ENCODE measurements around the gene TM9SF4.
"Not testable (repeated sequence)": the region's sequence is repeated elsewhere in the genome, so short reads cannot be mapped to it uniquely, and the experiment has no call there.

The TM9SF4 gene

DNA sequence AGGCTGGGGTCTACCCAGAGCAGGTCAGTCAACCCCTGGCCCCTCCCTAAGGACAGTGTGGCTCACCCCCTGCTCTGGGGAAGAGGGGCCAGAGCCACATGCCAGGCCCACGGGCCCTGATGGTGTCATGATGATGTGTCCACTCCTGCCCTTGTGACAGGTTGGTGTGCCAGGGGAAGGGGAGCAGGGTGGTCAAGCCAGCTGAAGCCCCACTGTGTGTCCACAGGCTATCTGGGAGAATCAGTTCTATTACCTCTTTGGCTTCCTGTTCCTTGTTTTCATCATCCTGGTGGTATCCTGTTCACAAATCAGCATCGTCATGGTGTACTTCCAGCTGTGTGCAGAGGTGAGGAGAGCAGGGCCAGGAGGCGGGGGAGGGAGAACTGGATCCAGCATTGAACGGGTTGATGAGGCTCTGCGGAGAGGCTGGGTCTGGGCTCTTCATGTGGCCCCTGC, 50.3 kb downstream of the TM9SF4 start:
- DNase-seq = no peak

DNA sequence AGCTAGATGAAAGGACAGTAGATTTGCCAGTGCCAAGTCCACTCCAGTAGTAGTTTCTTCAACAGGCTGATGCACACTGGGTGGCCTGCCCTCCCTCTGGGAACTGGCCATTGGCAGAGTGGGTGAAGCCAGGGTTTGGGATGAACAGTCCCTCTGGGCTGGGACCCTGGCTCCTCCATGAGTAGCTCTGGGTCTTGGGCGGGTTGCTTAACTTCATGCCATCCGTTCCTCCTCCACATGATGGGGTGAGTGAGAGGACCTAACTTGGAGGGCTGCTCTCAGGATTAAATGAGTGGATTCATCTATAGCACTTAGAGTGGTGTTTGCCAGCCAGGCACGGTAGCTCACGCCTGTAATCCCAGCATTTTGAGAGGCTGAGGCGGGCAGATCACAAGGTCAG, 50.8 kb downstream of the TM9SF4 start:
- DNase-seq = no peak

DNA sequence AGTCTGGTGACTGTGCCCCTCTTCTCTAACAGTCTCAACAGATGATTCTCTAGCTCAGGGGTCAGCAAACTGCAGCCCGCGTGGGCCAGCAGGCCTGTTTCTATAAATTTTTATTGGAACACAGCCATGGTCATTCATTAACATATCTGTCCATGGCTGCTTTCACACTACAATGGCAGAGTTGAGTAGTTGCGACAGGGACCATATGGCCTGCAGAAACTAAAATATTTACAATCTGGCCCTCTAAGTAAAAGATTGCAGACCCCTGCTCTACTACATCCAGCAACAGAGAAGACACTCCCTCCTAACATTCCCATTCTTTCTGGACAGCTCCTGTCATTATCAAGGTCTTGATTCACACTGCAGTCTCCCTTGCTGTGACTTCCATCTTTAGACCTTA, 52.8 kb downstream of the TM9SF4 start:
- DNase-seq = no peak

DNA sequence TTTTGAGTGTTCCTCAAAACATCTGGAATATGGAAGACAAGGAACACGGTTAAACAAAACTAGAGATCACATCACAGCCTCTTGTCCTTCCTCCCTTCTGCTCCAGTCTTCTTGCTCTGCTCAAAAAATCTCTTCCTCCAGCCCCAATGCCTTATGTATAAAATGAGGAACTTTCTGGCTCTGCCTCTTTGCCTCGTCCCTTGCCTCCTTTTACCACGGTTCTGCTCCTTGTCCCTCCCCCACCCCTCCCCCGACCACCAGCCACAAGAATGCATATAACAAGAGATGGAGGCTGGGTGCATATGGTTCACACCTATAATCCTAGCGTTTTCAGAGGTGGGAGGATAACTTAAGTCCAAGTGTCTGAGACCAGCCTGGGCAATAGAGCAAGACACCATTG, 54.4 kb downstream of the TM9SF4 start:
- DNase-seq = no peak

DNA sequence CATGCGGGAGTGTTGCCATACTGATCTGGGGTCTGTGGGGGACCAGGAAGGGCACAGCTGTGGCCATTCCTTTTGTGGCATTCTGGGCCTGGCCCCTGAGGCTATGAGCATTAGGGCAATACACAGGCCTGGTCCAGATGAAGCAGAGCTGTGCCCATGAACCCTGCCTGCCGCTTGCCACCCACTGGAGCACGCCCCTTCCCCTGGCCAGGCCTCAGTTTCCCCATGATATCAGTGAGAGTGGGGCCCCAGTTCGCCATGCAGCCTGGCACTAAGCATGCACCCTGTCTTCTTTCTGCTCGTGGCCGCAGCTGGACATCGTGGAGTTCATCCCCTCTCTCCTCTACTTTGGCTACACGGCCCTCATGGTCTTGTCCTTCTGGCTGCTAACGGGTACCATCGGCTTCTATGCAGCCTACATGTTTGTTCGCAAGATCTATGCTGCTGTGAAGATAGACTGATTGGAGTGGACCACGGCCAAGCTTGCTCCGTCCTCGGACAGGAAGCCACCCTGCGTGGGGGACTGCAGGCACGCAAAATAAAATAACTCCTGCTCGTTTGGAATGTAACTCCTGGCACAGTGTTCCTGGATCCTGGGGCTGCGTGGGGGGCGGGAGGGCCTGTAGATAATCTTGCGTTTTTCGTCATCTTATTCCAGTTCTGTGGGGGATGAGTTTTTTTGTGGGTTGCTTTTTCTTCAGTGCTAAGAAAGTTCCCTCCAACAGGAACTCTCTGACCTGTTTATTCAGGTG, 55.6 kb downstream of the TM9SF4 start:
- no peak for DNase-seq

DNA sequence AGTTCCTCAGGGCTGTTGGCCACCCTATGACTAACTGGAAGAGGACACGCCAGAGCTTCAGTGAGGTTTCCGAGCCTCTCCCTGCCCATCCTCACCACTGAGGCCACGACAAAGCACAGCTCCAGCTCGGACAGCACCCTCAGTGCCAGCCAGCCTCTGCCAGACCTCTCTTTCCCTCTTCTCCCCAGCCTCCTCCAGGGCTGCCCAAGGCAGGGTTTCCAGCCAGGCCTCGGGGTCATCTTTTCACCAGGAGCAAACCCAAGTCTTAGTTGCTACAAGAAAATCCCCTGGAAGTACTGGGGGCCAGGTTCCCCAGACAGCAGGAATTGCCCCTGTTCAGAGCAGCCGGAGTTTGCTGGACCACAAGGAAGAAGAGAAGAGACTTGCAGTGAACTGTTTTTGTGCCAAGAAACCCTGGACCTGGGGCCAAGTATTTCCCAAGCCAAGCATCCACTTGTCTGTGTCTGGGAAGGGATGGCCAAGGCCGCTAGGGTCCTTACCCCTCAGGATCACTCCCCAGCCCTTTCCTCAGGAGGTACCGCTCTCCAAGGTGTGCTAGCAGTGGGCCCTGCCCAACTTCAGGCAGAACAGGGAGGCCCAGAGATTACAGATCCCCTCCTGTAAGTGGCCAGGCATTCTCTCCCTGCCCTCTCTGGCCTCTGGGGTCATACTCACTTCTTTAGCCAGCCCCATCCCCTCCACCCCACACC, 56.5 kb downstream of the TM9SF4 start:
- no peak for DNase-seq

DNA sequence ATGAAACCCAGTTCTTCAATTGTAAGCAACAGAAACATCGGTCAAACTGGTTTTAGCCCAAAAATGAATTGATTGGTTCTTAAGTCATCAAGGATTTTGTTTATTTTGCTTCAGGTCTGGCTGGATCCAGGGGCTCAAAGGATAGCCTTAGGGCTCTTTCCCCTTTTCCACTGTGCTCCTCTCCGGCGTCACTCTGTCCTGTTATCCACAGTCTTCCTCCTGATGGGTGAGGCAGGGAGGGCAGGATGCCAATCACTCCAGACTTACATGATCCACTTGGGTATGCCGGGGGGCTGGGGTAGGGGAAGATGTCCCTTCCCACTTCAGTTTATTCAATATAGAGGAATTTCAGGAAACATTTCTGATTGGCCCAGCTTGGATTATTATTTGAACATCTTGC, 58.0 kb downstream of the TM9SF4 start:
- no peak for DNase-seq

DNA sequence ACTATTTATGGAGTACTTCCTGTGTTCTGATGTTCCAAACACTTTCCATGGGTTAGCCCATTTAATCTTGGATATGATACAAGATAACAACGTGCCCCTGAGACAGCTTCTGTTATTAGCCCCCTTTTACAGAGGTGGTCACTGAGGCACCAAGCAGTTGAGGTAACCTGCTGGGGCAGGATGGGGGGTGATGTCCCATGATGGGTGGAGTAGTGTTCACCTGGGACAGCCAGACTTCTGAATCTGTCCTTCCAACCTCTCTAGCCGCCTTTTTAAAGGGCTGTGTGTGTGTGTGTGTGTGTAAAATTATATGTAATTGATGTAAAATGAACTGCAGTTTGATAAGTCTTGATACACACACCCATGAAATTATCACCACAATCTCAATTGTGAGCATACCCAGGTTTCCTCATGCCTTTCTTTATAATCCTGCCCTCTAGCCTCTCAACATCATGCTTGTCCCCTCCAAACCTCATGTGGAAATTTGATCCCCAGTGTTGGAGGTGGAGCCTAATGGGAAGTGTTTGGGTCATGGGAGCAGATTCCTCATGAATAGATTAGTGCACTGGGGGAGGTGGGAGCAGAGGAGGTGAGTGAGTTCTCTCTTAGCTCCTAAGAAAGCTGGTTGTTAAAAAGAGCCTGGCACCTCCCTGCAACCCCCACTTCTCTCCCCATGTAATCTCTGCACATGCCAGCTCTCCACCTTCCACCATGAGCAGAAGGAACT, 58.8 kb downstream of the TM9SF4 start:
- DNase-seq = no peak

DNA sequence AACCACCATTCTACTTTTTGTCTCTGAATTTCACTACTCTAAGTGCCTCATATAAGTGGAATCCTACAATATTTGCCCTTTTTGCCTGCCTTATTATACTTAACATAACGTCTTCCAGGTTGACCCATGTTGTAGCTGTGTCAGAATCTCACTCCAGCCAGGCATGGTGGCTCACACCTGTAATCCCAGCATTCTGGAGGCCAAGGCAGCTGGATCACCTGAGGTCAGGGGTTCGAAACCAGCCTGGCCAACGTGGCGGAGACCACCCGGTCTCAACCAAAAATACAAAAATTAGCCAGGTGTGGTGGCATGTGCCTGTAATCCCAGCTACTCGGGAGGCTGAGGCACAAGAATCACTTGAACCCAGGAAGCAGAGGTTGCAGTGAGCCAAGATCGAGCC, 68.2 kb downstream of the TM9SF4 start:
- DNase-seq = not testable (repeated sequence)

DNA sequence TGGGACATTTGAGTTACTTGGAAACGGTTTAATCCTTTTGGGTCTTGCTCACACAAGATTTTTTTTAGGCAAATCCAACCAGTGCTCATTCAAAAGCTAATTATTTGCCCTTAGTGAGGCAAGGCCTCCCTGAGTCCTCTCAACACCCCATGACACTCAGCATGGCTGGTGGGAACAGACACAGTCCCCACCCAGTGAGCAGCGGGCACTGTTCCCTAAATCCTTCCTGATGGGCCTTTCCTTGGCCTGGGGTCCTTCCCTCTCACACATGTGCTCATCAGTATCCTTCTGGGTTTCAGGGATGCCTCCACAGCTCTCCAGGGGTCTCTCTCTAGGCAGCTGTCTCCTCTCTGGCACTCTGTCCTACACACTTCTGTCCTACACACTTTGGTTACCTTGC, 70.0 kb downstream of the TM9SF4 start:
- DNase-seq = no peak

DNA sequence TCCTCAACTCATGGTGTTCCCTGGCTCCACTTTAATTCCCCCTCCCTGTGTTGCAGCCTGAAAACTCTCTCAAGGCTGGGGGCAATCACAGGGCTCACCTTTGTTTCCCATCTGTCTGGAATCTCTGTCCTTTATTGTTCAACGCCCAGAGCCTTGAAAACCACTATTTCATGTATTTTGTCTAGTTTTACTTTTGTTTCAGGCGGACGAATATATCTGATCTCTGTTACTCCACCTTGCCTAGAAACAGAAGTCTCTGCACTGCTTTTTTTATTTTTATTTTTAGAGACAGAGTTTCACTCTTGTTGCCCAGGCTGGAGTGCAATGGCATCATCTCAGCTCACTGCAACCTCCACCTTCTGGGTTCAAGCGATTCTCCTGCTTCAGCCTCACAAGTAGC, 70.4 kb downstream of the TM9SF4 start:
- DNase-seq = no peak

DNA sequence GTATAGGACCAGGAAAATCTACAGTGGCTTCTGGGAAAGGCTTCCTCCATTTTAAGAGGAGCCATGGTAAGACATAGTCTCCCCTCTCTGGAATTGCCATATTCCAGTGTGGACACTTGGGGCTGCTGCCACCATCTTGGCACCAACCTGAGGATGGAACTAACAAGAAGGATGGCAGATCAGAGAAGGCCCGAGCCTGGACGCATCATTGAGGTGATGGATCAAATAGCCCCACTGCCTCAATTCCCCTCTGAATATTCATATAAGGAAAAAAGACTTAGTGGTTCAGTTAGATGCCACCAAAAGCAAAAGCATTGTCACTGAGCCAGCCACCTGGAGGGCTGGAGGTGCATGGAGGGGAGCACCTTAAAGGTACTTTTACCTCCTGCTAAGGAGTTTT, 72.1 kb downstream of the TM9SF4 start:
- no peak for DNase-seq

DNA sequence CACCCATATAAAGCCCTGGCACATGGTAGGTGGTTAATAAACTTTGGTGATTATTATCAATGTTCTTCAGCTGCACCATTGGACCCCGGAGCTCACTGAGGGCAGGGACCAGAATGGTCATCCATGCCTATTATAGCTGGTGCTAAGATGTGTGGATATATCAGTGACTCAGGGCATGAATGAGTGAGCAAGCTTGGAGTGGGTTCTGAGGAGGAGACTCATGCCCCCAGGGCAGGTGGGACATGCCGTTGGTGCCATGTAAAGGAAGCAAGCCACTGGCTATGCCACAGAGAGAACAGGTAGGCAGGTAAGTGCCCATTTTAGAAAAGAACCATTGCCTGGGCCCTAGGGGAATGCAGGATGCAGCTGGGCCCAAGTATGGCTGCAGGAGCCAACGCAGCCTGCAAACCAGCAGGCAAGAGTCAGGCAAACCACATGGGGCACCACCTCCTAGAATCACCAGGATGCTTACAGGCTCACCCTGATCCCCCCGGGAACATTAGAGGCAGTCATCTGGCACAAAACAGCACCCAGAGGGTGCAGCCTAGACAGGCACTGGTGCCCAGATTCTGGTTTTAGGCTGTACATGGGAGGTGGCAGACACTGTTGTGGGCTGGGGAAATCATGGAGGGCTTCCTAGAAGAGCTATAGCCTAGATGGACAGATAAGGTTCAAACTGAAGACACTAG, 74.6 kb downstream of the TM9SF4 start:
- DNase-seq = no peak

DNA sequence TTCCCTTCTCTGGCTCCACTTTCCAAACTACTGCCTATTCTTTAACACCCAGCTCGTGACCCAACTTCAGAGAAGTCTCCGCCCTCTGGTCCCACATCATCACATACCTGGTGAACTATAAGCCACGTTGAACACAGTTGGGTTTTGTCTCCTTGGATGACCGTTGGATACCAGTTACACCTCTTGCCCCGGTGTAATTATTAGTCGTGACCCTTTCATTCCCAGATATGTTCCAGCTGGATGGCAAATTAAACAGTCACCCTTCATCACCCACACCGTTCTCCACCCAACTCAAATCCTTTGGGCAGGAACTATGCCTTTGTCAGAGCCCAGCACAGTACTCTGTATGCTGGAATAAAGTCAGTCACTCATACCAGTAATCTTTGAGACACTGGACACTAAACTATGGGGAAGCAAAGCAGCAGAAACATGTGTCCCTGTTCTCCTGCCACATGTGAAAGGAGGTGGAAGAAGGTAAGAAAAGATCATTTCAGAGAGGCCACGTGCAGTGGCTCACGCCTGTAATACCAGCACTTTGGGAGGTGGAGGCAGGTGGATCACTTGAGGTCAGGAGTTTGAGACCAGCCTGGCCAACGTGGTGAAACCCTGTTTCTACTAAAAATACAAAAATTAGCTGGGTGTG, 75.6 kb downstream of the TM9SF4 start:
- no peak for DNase-seq

DNA sequence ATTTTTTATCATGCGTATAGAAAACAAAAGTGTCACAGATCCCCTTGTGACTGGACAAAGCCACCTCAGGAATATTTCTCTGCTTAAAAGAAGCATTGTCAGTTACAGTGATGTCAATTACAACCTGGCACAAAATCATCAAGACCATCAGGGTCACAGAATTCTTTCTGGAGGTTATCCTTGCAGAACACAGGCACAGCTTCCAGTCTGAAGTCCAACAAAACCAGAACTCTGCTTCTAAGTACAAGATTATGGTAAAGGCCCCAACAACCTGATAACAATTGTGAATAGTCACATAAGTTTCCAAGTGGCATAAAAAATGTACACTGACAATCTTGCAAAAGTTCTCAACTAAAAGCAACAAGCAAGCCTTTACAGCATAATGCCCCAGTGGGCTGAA, 77.0 kb downstream of the TM9SF4 start:
- DNase-seq = no peak

DNA sequence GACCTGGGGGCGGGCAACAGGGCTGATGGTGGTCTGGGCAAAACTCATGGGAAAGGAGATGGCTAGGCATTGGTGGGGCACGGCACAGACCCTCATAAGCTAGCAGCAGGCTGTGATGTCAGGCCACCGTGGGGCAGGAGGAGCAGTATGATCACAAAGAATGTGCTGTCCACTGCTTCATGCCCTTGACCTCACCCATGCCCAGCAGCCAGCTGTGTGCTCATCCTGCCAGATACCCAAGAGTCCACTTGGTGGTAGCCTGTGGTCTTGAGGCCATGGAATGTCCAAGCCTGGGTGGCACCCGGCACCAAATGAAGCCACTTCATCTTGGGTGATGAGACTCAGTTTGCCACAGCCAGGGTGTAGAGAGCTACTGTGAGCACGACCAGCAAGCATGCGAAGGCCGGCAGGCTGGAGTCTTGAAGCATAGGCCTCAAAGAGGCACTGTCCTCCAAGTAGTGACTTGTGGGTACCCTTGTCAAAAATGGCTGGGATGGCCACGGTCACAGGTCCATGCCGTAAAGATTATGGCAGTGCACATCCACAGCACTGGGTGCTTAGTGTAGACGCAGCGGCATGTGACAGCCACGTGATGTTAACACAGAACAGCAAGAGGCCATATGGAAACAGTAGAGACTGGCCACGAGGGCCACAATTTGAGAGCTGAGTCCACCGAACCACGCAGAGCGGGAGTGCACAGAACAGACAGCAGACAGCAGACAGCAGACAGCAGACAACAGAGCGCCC, 79.0 kb downstream of the TM9SF4 start:
- DNase-seq = no peak

DNA sequence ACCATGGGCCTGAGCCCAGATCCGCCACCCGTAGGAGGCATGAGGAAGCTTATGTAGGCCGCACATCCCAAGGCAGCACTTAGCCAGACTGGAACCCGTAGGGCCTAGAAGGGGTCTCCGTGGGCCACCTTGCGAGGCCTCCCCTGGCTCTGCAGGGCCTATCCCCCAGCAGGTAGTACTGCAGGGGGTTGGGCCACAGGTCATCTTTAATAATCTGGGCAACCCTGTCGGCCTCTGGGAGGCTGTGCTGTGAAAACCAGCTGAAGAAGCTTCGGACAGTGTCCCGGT, 79.6 kb downstream of the TM9SF4 start:
- no peak for DNase-seq

DNA sequence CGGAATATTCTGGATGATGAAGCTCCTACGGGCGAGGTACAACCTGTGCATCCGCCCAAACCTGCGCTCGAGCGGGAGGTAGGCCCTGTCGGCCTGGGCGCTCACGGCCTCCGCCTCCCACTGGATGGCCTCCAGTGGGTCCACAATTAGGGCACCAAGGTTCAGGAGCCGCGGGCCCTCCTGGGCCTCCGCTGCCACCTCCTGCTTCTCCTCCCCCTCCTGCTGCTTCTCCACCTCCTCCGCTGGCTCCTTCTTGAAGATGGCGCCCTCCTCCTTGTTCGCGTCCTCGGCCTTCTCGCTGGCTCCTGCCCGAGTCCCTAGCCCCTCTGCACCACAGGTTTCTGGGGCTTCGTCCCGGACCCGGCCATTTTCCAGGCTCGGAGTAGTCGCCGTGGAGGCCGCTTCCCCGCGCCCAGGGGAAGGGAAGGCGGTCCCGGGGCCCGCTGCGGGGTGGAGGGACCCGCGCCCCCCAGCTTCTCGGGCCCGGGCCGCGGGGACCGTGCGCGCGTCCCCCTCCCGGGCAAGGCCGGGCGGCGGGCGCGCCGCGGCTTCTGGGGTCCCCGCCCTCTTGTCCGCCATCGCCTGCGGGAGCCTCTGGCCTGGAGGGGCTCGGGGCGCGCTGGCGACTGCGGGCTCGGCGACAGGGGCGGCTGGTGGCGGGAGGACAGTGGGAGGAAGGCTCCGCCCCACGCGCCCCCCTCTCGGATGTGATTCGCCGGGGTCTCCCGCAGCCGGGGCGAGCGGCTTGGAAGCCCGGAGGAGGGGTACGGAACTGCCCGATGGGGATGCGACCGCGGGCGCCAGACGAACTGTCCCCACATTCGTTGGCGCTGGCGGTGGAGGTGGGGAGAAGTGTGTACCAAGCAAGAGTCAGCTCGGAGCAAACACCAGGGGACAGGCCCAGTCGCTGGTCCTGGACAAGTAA, 80.4 kb downstream of the TM9SF4 start:
- DNase-seq = peak; percentile 78

DNA sequence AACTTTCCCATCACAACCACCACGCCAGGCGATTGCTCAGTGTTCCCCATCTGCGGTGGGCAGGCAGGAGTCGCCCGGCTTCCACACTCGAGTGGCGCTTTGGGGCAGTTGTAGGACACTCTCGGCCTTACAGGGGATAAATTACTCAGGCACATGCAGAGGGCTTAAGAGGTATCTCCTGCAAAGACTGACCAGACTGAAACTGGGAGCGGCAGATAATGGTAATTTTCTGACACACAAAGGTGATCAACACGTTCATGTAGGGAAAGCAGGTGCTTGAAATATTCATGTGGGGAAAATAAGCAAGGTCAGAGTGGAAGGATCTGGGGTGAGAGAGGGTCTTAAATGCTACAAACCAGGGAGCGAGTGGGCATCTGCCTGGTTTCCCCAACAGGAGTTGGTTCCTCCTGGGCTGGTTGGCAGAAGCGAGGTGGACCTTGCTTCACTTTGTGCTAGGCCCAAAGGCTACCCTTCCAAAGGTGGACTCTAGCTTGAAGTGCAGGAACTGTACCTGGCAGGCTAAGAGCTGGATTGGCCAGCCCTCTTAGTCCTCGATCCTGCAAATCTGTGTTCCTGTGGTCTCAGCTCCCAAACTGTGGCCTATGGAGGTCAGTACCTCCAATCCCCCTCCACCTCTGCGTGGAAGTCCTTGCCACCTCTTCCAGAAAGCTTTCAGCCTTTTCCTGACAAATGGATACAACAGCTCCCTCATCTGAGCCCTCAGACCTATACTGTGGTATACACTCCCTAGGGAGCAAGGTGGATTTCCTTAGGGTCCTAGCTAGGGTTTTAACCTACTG, 81.3 kb downstream of the TM9SF4 start:
- DNase-seq = no peak

DNA sequence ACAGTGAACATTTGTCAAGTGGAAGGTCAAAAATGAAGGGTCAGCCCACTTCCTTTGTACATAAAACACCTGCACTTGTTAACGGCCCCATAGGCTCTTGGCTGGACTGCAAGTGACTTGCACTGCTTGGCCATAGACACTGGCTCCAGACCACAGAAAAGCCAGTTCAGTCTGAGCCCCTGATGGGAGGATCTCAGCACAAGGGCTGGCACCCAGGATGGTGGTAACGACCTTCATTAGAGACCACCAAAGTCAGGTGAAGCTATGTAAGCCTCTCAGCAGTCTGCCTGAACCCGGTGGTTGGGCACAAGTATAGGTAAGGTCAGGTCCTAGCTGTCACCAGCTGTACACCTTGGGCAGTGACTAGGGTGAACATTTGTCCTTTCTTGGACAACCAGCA, 81.9 kb downstream of the TM9SF4 start:
- no peak for DNase-seq

Data from right forelimb (tissue), 1 donor.